HUDEP-2 (cell line): ENCODE data around the gene NDST1.

Experiments
- DNase-seq, 76 experiments: peaks; one replicate each; lab custom pipeline; 2025; ENCODE audit not compliant: unreplicated experiment in 76 of 76; lab: John Stamatoyannopoulos, UW

The NDST1 gene

GRCh38 chr5:150521522-150521817, 13.5 kb downstream of the NDST1 start:
- no peak for DNase-seq

- DNase-seq = no peak
Observed at GRCh38 chr5:150521939-150522503, 14.1 kb downstream of the NDST1 start.

- no peak for DNase-seq
Observed at GRCh38 chr5:150522504-150523414, 14.8 kb downstream of the NDST1 start.

- peak in 23 of 76 experiments; percentile 4 to 43 (median 24) for DNase-seq
Observed at GRCh38 chr5:150523472-150524350, 15.8 kb downstream of the NDST1 start.

- no peak for DNase-seq
Observed at GRCh38 chr5:150525163-150525562, 17.2 kb downstream of the NDST1 start.

GRCh38 chr5:150525781-150526180, 17.9 kb downstream of the NDST1 start:
- DNase-seq = no peak

- DNase-seq = no peak
Observed at GRCh38 chr5:150527038-150527437, 19.1 kb downstream of the NDST1 start.

- DNase-seq = no peak
Observed at GRCh38 chr5:150527808-150528207, 19.9 kb downstream of the NDST1 start.

- DNase-seq = no peak
Observed at GRCh38 chr5:150528924-150529546, 21.1 kb downstream of the NDST1 start.

GRCh38 chr5:150529555-150529954, 21.6 kb downstream of the NDST1 start:
- no peak for DNase-seq

- no peak for DNase-seq
Observed at GRCh38 chr5:150530423-150530822, 22.5 kb downstream of the NDST1 start.

GRCh38 chr5:150530951-150531588, 23.1 kb downstream of the NDST1 start:
- no peak for DNase-seq

GRCh38 chr5:150531686-150532085, 23.8 kb downstream of the NDST1 start:
- DNase-seq = no peak

- no peak for DNase-seq
Observed at GRCh38 chr5:150532151-150532550, 24.2 kb downstream of the NDST1 start.

- no peak for DNase-seq
Observed at GRCh38 chr5:150532996-150533395, 25.1 kb downstream of the NDST1 start.

- DNase-seq = no peak
Observed at GRCh38 chr5:150534811-150535210, 26.9 kb downstream of the NDST1 start.

GRCh38 chr5:150535611-150536010, 27.7 kb downstream of the NDST1 start:
- DNase-seq = no peak

- DNase-seq = peak in 59 of 76 experiments; percentile 3 to 78 (median 33)
Observed at GRCh38 chr5:150538007-150538917, 30.3 kb downstream of the NDST1 start.

- DNase-seq = no peak
Observed at GRCh38 chr5:150539206-150539605, 31.3 kb downstream of the NDST1 start.
